ENCODE data around the gene TPM1.
A peak's percentile ranks its signal among the peaks of the same experiment; 100 is the strongest.

Gene TPM1

DNA sequence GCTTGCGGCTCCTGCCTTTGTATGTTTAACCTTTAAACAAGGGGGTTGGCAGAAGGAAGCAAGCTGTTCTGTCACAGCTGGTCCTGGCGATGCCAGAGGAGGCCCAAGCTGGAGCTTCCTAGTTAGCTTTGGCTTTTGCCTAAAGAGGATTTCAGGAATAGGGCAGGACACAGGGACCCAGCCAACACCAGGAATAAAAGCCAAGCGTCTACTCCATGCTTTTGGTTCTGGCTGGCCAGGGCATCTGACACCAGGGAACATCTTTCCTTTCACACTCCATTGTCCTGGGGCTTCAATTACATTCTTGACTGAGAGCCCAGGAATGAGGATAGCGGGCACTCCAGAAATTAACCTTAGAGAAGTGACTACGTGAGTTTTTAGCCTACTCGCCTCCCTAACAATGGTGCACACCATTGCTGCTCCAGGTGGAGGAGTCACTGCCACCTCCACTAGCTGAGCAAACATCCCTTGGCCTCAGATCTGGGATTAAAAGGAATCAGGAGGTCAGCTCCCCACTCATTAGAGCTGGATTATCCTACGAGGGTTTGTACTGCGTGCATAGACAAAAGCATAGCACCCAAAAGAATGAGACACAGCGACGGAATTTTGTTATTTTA is 38.2 kb downstream of the TPM1 start:
- 89% methylated on average over 10 of the region's 10 CpGs for WGBS
- H3K4me1 ChIP-seq (ENCODE audit: insufficient read depth, low read length): peaks cover 69% of the 10 kb centered on the region
- H3K27ac ChIP-seq (ENCODE audit: low read depth, low read length): peak overlapping the region; percentile 0; the same call in 1 of the 2 replicates
- no peaks in the 10 kb centered on the region for H3K27me3 ChIP-seq (ENCODE audit: insufficient read depth, low read length)
- H3K9me3 ChIP-seq (ENCODE audit: insufficient read depth, low read depth, low read length): no peaks in the 10 kb centered on the region
- no peaks in the 10 kb centered on the region for H3K36me3 ChIP-seq (ENCODE audit: insufficient read depth, low read length)
- no peak overlapping the region for H3K4me3 ChIP-seq (ENCODE audit: low read length)
- no peak overlapping the region for H3K9ac ChIP-seq (ENCODE audit: low read depth, low read length)

DNA sequence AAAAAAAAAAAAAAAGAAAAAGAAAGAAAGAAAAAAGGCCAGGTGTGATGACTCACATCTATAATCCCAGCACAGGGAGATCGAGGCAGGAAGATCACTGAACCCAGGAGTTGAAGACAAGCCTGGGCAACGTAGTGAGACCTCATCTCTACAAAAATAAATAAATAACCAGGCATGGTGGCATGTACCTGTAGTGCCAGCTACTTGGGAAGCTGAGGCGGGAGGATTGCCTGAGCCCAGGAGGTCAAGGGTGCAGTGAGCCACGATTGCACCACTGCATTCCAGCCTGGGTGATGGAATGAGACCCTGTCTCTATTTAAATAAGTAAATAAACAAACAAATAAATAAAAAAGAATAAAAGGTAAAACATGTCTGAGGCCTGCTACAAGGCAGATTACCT is 39.8 kb downstream of the TPM1 start:
- H3K27ac ChIP-seq (ENCODE audit: low read depth, low read length): peak overlapping the region; percentile 86; the same call in 1 of the 2 replicates
- H3K4me1 ChIP-seq (ENCODE audit: insufficient read depth, low read length): peaks cover 65% of the 10 kb centered on the region

DNA sequence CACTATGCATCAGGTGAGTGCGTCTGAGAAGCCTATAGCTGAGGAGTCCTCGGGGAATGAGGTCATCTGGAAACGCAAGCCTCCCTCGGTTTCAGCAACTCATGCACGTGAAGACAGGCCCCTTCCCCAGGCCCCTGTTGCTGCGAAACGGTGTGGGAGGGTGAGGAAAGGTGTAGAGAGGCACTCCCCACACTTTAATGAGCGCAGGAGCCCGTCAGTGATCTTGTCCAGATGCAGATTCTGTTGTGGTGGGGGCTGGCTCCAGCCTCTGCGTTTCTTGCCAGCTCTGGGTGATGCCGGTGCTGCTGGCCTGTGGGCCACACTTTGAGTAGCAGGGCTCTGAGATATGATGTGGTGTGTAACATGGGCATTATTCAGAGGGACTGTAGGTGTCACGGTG is 40.5 kb downstream of the TPM1 start:
- H3K4me1 ChIP-seq (ENCODE audit: insufficient read depth, low read length): peaks cover 60% of the 10 kb centered on the region
- WGBS: 69% methylated on average over 12 of the region's 12 CpGs
- H3K9me3 ChIP-seq (ENCODE audit: insufficient read depth, low read depth, low read length): no peaks in the 10 kb centered on the region
- peak overlapping the region; percentile 30; the same call in 1 of the 2 replicates for H3K9ac ChIP-seq (ENCODE audit: low read depth, low read length)
- H3K27ac ChIP-seq (ENCODE audit: low read depth, low read length): peak overlapping the region; percentile 86
- H3K4me3 ChIP-seq (ENCODE audit: low read length): no peak overlapping the region
- H3K36me3 ChIP-seq (ENCODE audit: insufficient read depth, low read length): no peaks in the 10 kb centered on the region
- no peaks in the 10 kb centered on the region for H3K27me3 ChIP-seq (ENCODE audit: insufficient read depth, low read length)

More for the DNA sequence above, 39.8 kb downstream of the TPM1 start:
- Histone ChIP-seq H3K36me3 (ENCODE audit: insufficient read depth, low read length) (no peaks in the 10 kb centered on the region), H3K9ac (ENCODE audit: low read depth, low read length) (peak overlapping the region; percentile 46), H3K4me3 (ENCODE audit: low read length) (no peak overlapping the region), H3K27me3 (ENCODE audit: insufficient read depth, low read length) (no peaks in the 10 kb centered on the region), H3K9me3 (ENCODE audit: insufficient read depth, low read depth, low read length) (no peaks in the 10 kb centered on the region)
- WGBS: 72% methylated on average over 3 of the region's 4 CpGs

DNA sequence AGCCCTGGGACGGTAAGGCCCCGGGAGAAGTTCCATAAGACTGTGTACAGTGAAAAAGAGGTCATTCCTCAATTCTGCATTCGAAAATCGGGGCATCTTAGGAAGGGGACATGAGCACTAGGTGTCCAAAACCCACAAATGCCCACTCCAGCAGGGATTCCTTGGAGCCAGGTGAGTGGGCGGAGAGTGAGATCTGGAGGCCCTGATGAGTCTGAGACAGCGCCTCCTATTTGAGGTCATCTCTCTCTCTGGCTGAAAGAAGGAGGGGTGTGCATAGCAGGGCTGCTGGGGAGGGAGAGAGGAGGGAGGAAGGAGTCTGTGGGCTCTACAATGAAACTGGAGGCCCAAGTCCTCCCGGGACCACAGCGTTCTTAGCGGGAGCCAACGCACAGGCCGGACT is 41.0 kb downstream of the TPM1 start:
- Histone ChIP-seq H3K4me3 (ENCODE audit: low read length) (no peak overlapping the region), H3K27ac (ENCODE audit: low read depth, low read length) (peak overlapping the region; percentile 86; the same call in 1 of the 2 replicates), H3K36me3 (ENCODE audit: insufficient read depth, low read length) (no peaks in the 10 kb centered on the region), H3K27me3 (ENCODE audit: insufficient read depth, low read length) (no peaks in the 10 kb centered on the region), H3K4me1 (ENCODE audit: insufficient read depth, low read length) (peaks cover 59% of the 10 kb centered on the region), H3K9ac (ENCODE audit: low read depth, low read length) (no peak overlapping the region), H3K9me3 (ENCODE audit: insufficient read depth, low read depth, low read length) (no peaks in the 10 kb centered on the region)
- 88% methylated on average over 11 of the region's 11 CpGs for WGBS

DNA sequence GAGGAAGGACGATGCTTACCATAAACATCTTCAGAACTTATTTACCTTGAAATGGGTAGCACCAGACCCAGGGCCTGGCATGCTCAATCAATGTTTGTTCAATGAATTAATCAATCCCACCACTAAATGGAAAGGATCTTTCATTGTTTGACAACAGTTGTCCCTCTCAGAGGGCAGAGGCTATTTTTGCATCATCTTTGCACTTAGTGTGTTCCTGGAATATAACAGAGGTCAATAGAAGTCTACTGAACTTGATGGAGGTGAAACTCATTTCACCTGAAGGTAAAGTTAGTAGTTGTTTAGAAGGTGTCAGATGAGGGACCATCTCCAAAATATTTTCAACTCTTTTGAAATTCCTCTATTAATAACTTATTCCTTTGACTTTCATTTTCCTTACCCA is 42.3 kb downstream of the TPM1 start:
- H3K27ac ChIP-seq (ENCODE audit: low read depth, low read length): no peak overlapping the region
- no peaks in the 10 kb centered on the region for H3K27me3 ChIP-seq (ENCODE audit: insufficient read depth, low read length)
- no peak overlapping the region for H3K4me3 ChIP-seq (ENCODE audit: low read length)
- no peaks in the 10 kb centered on the region for H3K36me3 ChIP-seq (ENCODE audit: insufficient read depth, low read length)
- WGBS: 92% methylated on average over 1 of the region's 1 CpG
- peaks cover 64% of the 10 kb centered on the region for H3K4me1 ChIP-seq (ENCODE audit: insufficient read depth, low read length)
- H3K9me3 ChIP-seq (ENCODE audit: insufficient read depth, low read depth, low read length): no peaks in the 10 kb centered on the region
- no peak overlapping the region for H3K9ac ChIP-seq (ENCODE audit: low read depth, low read length)

DNA sequence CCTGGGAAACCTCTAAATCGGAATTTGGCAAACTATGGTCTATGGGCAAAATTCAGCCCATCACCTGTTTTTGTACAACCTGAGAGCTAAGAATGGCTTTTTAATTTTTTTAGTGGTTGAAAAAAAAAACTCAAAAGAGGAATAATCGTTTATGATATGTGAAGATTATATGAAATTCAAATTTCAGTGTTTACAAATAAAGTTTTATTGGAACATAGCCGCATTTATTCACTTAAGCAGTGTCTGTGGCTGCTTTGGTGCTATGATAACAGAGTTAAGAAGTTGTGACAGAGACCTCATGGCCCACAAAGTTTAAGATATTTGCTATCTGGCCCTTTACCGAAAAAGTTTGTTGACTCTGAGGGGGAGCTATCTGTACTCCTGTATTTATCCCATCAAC is 42.7 kb downstream of the TPM1 start:
- H3K27me3 ChIP-seq (ENCODE audit: insufficient read depth, low read length): no peaks in the 10 kb centered on the region
- H3K36me3 ChIP-seq (ENCODE audit: insufficient read depth, low read length): no peaks in the 10 kb centered on the region
- no peak overlapping the region for H3K9ac ChIP-seq (ENCODE audit: low read depth, low read length)
- 96% methylated on average over 4 of the region's 4 CpGs for WGBS
- no peaks in the 10 kb centered on the region for H3K9me3 ChIP-seq (ENCODE audit: insufficient read depth, low read depth, low read length)
- H3K4me1 ChIP-seq (ENCODE audit: insufficient read depth, low read length): peaks cover 64% of the 10 kb centered on the region
- no peak overlapping the region for H3K27ac ChIP-seq (ENCODE audit: low read depth, low read length)
- no peak overlapping the region for H3K4me3 ChIP-seq (ENCODE audit: low read length)

DNA sequence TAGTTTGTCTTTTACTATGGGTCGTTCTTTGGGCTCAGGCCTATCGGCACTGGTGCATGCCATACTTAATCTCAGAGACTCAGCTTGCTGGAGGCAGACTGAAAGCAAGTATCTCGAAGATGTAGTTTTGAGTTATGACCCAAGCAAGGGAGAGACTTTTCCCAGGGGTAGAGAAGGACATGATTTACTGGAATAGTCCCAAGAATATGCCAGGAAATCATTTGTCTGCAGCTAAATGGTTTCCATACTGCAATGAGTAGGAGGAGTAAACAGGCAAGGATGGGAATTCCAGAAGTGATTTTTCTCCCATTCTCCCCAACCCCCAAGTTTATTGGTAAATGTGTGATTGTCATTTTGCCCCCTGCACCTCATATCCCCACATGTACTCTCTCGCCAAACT is 43.7 kb downstream of the TPM1 start:
- no peaks in the 10 kb centered on the region for H3K9me3 ChIP-seq (ENCODE audit: insufficient read depth, low read depth, low read length)
- H3K9ac ChIP-seq (ENCODE audit: low read depth, low read length): no peak overlapping the region; the same call in 1 of the 2 replicates
- no peaks in the 10 kb centered on the region for H3K36me3 ChIP-seq (ENCODE audit: insufficient read depth, low read length)
- H3K4me3 ChIP-seq (ENCODE audit: low read length): no peak overlapping the region
- WGBS: 94% methylated on average over 4 of the region's 4 CpGs
- peaks cover 59% of the 10 kb centered on the region for H3K4me1 ChIP-seq (ENCODE audit: insufficient read depth, low read length)
- H3K27me3 ChIP-seq (ENCODE audit: insufficient read depth, low read length): no peaks in the 10 kb centered on the region
- no peak overlapping the region for H3K27ac ChIP-seq (ENCODE audit: low read depth, low read length)

DNA sequence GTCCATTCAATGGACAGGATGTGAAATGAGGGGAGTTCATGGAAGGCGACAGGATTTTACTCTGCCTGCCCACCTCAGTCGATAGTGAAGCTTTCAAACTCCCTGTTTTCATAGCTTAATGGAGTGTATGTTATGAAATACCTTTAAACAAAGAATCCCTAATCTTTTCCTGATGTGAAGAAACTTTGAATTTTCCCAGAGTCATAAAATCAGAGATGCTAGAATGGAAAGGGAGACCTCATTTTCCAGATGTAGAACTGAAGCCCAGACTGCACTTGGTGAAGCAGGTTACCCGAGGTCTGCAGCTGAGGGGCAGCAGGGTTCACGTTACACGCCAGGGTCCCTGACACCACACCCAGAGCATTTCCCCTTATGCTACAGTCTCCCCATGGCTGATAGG is 44.4 kb downstream of the TPM1 start:
- Histone ChIP-seq H3K27ac (ENCODE audit: low read depth, low read length) (no peak overlapping the region), H3K9me3 (ENCODE audit: insufficient read depth, low read depth, low read length) (no peaks in the 10 kb centered on the region), H3K27me3 (ENCODE audit: insufficient read depth, low read length) (no peaks in the 10 kb centered on the region), H3K4me1 (ENCODE audit: insufficient read depth, low read length) (peaks cover 54% of the 10 kb centered on the region), H3K4me3 (ENCODE audit: low read length) (no peak overlapping the region), H3K9ac (ENCODE audit: low read depth, low read length) (no peak overlapping the region), H3K36me3 (ENCODE audit: insufficient read depth, low read length) (no peaks in the 10 kb centered on the region)
- 84% methylated on average over 5 of the region's 5 CpGs for WGBS

DNA sequence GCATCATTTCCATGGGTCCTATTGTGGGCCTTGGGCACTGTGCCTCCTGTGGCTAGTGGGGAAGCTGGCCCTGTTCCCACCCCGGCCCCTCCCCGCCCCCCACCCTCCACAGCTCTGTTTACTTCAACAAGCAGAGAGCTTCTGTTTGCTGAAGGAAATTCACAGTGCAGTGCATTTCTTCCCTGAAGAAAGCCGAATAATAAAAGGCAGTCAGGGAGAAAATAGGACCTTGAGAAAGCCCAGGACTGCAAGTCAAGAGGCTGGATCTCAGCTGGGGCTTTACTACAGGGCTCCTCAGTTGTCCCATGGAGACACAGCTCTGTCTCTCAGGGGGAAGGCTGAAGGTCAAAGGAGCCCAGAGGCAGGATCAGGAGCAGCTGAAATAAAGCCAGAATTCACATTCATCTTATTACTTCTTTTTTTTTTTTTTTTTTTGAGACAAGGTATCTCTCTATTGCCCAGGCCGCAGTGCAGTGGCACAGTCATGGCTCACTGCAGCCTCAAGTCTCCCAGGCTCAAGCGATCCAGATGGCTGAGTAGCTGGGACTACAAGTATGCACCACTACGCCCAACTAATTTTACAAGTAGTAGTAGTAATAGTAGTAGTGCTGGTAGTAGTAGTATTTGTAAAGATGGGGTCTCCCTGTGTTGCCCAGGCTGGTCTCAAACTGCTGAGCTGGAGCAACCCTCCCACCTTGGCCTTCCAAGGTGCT is 46.1 kb downstream of the TPM1 start:
- peaks cover 37% of the 10 kb centered on the region for H3K4me1 ChIP-seq (ENCODE audit: insufficient read depth, low read length)
- no peaks in the 10 kb centered on the region for H3K36me3 ChIP-seq (ENCODE audit: insufficient read depth, low read length)
- H3K9ac ChIP-seq (ENCODE audit: low read depth, low read length): 0 out of 2 replicates have a peak overlapping the region, but pooled peaks have one; percentile 17
- 54% methylated on average over 5 of the region's 6 CpGs for WGBS
- H3K4me3 ChIP-seq (ENCODE audit: low read length): no peak overlapping the region
- H3K27ac ChIP-seq (ENCODE audit: low read depth, low read length): peak overlapping the region; percentile 86
- no peaks in the 10 kb centered on the region for H3K27me3 ChIP-seq (ENCODE audit: insufficient read depth, low read length)
- no peaks in the 10 kb centered on the region for H3K9me3 ChIP-seq (ENCODE audit: insufficient read depth, low read depth, low read length)

DNA sequence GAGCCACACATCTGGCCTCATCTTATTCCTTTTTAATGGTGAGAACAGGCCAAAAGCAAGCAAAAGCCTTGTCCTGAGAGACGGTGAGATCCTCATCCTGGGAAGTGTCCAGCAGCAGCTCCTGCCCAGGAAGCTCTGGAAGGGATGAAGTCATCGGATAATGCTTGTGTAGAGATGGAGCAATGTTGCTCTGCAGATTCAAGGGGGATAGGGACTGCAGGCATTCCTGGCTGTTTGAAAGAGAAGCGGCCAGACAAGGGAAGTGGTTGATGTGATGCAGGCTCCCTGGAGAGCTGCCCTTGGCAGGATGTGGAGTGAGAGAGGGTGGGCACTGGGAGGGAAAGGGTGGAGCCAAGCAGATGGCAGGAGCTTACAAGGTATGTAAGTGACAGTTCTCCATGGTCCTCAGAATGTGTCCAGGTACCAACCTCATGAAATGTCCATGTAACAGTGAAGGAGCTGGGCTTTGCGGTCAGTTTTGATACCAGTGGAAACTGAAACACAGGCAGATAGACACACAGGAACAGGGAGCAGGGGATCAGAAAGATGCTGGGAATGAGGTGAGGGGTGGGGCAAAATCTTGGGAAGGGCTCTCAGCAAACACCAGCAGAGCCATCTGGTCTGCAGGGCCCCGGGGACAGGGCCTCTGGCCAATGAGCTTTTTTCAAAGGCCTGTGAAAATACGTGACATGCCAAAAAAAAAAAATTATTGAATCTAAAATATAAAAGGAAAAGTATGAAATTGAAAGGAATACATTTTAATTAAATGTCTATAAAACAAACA is 46.9 kb downstream of the TPM1 start:
- Histone ChIP-seq H3K36me3 (ENCODE audit: insufficient read depth, low read length) (no peaks in the 10 kb centered on the region), H3K9ac (ENCODE audit: low read depth, low read length) (0 out of 2 replicates have a peak overlapping the region, but pooled peaks have one; percentile 17), H3K4me1 (ENCODE audit: insufficient read depth, low read length) (peaks cover 37% of the 10 kb centered on the region), H3K27me3 (ENCODE audit: insufficient read depth, low read length) (no peaks in the 10 kb centered on the region), H3K27ac (ENCODE audit: low read depth, low read length) (peak overlapping the region; percentile 86), H3K9me3 (ENCODE audit: insufficient read depth, low read depth, low read length) (no peaks in the 10 kb centered on the region), H3K4me3 (ENCODE audit: low read length) (no peak overlapping the region)
- 53% methylated on average over 5 of the region's 6 CpGs for WGBS

DNA sequence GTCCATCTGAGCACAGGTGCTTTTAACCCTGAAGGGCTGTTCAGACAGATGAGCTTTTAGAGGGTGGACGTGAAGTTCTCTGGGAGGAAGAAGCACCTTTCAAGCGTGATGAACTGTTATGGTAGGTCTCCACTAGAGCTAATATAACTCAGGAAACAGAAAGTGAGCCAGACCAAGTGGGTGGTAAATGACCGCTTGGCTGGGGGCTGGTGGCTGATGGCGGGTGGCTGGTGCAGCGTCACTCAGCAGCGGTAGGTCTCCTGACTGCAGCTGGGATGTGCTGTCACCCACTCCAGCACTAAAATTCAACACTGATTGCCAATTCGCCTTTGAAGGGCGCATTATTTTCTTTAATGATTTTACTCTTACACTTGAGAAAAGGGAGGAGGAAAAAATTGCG is 47.9 kb downstream of the TPM1 start:
- Histone ChIP-seq H3K27me3 (ENCODE audit: insufficient read depth, low read length) (no peaks in the 10 kb centered on the region), H3K9ac (ENCODE audit: low read depth, low read length) (no peak overlapping the region), H3K4me3 (ENCODE audit: low read length) (no peak overlapping the region), H3K9me3 (ENCODE audit: insufficient read depth, low read depth, low read length) (no peaks in the 10 kb centered on the region), H3K27ac (ENCODE audit: low read depth, low read length) (no peak overlapping the region), H3K36me3 (ENCODE audit: insufficient read depth, low read length) (no peaks in the 10 kb centered on the region), H3K4me1 (ENCODE audit: insufficient read depth, low read length) (peaks cover 37% of the 10 kb centered on the region)
- WGBS: 89% methylated on average over 9 of the region's 9 CpGs

All from HUES64 (cell line).